GM13976 (cell line): Measurements from ENCODE around the gene ANTXR1.

Experiments used
- DNase-seq: peaks from one replicate; pipeline ENCODE4 v3.0.0; 2012; ENCODE audit warnings: low spot score
- in situ Hi-C: fragments of 300-500 bp; cut with MboI; formaldehyde crosslinking; loops from one replicate; pipeline ENCODE4 v1.12.0; 2022; ENCODE audit warnings: low sequenced_read_pairs, mixed read lengths, inconsistent platforms; ENCODE audit not compliant: unreplicated experiment
- TF ChIP-seq, protein P1 (sequence below): IDR thresholded peaks from 2 replicates; pipeline ENCODE4 v1.5.1; 2012; ENCODE audit warnings: borderline replicate concordance, mild to moderate bottlenecking; ENCODE audit not compliant: insufficient read depth; ENCODE audit errors: extremely low read depth, missing control alignments, control extremely low read depth

The ANTXR1 gene

DNA sequence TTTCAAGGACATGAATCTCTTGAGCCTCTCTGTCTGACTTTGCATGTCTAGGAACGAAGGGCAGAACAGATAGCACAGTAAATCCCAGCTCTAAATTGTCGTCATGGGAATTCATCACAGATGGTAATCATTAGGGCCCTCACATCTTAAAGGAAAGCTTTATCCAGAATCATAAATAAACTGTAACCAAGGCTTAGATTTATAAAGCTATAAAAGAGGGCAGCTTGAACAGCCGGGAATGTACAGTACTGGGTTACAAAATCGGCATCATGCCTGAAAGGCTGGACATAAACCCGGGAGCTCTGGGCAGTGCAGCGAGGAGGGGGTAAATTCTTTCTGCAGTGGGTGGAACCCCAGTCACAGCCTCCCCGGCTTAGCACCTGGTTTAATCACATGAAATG lies 229.7 kb downstream of the ANTXR1 start:
- TF ChIP-seq, protein P1, sequence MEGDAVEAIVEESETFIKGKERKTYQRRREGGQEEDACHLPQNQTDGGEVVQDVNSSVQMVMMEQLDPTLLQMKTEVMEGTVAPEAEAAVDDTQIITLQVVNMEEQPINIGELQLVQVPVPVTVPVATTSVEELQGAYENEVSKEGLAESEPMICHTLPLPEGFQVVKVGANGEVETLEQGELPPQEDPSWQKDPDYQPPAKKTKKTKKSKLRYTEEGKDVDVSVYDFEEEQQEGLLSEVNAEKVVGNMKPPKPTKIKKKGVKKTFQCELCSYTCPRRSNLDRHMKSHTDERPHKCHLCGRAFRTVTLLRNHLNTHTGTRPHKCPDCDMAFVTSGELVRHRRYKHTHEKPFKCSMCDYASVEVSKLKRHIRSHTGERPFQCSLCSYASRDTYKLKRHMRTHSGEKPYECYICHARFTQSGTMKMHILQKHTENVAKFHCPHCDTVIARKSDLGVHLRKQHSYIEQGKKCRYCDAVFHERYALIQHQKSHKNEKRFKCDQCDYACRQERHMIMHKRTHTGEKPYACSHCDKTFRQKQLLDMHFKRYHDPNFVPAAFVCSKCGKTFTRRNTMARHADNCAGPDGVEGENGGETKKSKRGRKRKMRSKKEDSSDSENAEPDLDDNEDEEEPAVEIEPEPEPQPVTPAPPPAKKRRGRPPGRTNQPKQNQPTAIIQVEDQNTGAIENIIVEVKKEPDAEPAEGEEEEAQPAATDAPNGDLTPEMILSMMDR: no peak
- in situ Hi-C loops: no loop called here
- DNase-seq: no peak

DNA sequence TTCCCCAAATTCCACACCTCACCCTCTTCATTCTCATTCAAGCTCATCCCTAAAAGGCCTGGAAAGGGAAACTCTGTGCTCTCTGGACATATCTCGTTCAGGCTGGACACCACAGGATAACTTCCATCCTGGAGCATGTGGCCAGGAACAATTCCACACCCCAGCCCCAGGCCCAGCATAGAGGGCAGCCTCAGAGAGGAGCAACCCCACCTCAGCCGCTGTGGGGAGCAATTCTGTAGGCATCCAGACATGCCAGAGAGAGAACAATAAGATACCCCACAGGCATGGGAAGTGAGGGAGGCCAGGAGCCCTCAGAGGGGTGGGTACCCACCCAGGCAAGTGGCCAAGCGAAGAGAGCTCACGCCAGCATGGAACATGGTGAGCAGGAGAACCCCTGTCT lies 230.7 kb downstream of the ANTXR1 start:
- DNase-seq: no peak
- TF ChIP-seq, protein P1: no peak
- in situ Hi-C loops: no loop called here

DNA sequence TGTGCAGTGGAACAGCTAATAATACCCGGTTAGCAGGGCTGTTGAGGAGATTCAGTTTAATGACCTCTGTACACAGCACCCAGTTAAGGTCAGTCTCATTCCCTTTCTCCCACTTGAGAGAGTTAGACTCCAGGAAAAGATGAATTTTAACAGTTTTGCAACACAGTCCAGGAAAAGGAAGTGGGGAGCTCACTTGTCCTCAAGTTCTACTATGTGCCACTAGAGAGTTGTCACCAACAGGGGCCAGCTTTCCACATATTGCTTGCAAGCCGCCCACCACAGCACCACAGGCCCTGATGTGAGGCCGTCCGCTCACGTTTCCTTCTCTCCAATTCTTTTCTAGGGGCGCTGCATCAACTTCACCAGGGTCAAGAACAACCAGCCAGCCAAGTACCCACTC lies 231.9 kb downstream of the ANTXR1 start:
- no peak for DNase-seq
- TF ChIP-seq, protein P1: no peak
- in situ Hi-C loops: no loop called here

DNA sequence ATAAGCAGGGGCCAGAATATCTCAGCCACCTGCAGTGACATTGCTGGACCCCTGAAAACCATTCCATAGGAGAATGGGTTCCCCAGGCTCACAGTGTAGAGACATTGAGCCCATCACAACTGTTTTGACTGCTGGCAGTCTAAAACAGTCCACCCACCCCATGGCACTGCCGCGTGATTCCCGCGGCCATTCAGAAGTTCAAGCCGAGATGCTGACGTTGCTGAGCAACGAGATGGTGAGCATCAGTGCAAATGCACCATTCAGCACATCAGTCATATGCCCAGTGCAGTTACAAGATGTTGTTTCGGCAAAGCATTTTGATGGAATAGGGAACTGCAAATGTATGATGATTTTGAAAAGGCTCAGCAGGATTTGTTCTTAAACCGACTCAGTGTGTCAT lies 234.6 kb downstream of the ANTXR1 start:
- in situ Hi-C loops: no loop called here
- DNase-seq: no peak
- TF ChIP-seq, protein P1: no peak

DNA sequence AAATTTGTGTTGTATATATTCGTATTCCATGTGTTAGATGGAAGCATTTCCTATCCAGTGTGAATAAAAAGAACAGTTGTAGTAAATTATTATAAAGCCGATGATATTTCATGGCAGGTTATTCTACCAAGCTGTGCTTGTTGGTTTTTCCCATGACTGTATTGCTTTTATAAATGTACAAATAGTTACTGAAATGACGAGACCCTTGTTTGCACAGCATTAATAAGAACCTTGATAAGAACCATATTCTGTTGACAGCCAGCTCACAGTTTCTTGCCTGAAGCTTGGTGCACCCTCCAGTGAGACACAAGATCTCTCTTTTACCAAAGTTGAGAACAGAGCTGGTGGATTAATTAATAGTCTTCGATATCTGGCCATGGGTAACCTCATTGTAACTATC lies 235.3 kb downstream of the ANTXR1 start:
- in situ Hi-C loops: no loop called here
- DNase-seq: no peak
- TF ChIP-seq, protein P1: no peak

DNA sequence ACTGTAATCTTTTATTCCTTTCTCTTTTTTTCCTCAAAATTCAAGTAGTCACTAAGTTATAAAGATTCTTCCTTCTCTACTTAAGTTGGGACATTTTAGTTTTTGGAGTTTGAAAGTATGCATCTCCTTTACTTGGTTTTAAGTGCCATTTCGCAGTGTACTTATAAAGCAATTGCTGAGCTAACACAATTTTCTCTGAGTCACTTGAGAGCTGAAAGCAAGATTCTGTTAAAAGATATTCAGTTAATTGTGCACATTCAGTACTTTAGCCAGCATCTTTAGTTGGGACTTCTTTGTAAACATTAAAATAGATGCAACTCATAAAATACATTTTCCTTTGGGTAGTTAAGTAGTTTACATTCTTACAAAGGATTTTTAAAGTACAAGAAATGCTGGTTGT lies 238.0 kb downstream of the ANTXR1 start:
- in situ Hi-C loops: no loop called here
- no peak for DNase-seq
- TF ChIP-seq, protein P1: no peak

DNA sequence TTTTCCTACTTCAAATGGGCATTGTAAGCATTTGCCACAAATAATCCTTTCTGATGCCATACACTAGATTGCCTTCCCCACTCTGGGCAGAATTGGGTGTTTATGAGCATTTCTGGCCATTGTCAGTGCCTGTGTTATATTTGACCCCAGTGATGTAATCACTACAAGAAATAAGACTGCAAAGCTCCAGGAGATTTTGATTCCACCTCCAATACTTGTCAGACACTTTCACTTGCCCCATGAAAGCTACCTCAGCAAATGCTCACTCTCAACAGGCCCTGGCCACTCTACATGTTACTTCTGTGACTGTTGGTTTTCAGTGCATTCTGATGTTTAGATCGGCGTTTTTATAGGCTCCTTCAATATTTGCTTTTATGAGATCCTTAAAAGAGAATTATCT lies 239.0 kb downstream of the ANTXR1 start:
- no peak for DNase-seq
- in situ Hi-C loops: no loop called here
- TF ChIP-seq, protein P1: no peak
